Fibroblast of skin of left biceps (primary cell): ENCODE results near the gene FYCO1.

Experiments
- DNase-seq, 2 experiments: peaks; one replicate each; pipeline ENCODE4 v3.0.0-alpha.2; 2013; ENCODE audit warnings: low read depth in 2 of 2

Gene FYCO1

GRCh38 chr3:45965253-45965652 lies 30.4 kb downstream of the FYCO1 start:
- DNase-seq, result no peak

DNA sequence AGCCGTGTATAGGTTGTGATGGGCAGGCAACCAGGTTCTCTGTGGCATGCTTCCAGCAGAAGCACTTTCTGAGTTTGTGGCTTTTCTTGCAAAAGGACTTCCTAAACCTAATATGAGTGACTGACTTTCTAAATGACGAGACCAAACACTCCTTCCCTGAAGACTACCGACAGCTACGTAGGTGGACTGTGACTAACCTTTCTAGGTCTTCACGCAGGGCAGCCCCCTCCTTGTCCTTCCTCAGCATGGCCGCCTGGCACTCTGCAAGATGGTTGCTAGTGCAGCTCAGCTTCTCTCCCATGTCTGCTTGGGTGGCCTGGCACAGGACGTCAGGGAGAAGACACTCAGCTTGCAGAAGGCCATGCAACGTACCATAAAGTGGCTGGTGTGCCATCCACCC lies 31.5 kb downstream of the FYCO1 start:
- no peak for DNase-seq

GRCh38 chr3:45962033-45962432 lies 33.6 kb downstream of the FYCO1 start:
- DNase-seq, result no peak

DNA sequence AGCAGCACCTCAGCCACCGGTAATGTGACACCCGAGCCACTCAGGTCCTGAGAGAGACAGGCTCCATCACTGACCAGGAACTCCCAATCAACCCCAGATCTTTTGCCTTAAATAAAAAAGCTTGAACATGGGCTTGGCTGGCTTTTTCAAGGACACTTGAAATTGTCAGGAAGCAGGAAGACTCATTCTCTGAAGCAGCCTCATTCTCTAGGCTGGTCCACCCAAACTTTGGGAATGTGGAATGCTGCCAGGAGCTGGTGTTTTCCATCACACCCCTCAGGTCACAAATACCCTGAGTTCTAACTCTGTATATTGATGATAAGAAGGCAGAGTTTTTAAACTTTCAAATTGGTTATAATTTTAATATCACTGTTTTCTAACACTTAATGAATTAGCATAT lies 35.3 kb downstream of the FYCO1 start:
- DNase-seq, result no peak

DNA sequence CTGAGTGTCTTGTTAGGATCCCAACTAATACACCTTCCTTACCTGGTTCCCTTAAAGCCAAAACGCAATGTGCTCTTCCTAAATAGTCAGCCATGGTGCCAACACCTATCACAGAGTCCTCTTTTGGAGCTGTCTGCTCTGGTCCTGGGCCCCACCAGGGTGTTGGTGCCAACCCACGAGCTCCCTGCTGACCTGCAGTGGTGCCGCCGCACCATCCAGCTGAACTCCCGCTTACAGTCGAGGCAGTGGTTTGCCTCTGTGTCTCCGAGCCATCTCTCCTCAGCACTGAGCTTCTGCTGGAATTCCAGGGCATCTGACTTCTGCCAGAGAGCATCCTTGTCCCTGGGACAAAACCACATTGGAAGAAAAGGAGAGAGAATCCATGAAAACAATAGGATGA lies 36.4 kb downstream of the FYCO1 start:
- DNase-seq, result no peak

DNA sequence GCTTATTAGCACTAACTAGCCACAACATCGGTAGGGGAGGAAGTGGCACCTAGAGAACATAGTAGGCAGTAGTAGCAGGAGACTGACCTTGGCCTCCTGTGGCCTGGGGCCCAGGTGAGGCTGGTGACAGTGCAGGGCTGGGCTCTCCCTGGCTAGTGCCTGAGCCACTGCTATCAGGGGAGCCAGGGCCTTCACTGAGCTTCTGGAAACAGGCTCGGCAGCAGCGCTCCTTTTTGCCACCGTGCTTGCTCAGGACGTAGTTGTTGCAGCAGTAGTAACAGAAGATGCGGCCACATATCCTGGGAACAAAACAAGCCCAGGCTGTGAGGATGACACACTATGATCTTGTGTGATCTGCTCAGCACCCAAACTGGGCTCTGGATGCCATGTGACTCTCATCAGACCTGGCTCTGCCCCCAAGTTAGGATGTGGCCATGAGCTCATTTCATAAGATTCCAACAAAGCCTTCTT lies 37.3 kb downstream of the FYCO1 start:
- DNase-seq, result no peak

- DNase-seq, result no peak
These were observed 38.0 kb downstream of the FYCO1 start for GRCh38 chr3:45957586-45957985.

GRCh38 chr3:45955706-45956105 lies 39.9 kb downstream of the FYCO1 start:
- no peak for DNase-seq

DNA sequence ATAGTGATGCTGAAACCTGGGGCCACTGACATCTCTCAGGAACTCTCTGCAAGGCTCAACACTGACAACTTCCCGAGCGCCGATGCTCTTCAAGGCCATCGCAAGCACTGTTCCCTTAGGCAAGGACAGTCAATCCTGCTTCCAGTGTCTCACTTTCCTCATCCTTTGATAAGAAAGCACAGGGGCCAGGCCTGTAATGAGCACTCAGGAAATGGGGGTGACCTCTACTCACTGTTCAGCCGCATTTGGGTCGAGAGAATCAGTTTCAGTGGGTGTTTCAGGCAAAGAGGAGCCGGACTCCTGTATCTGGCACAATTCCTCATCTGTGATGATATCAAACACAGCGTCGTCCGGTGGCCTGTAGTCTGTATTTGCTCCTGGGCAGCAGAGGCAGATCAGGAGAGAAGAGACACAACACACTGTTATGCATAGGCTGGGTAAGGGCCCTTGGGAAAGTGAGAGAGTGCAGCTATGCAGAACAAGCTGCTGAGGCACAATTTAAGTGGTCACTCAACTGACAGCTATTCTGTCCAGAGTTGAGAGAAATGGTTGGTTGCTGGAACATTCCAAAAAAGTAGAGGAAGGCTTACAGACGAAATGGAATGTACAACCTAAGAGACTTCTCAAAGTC lies 40.5 kb downstream of the FYCO1 start:
- DNase-seq, result no peak

- DNase-seq, result no peak
These were observed 41.3 kb downstream of the FYCO1 start for GRCh38 chr3:45954306-45954705.

DNA sequence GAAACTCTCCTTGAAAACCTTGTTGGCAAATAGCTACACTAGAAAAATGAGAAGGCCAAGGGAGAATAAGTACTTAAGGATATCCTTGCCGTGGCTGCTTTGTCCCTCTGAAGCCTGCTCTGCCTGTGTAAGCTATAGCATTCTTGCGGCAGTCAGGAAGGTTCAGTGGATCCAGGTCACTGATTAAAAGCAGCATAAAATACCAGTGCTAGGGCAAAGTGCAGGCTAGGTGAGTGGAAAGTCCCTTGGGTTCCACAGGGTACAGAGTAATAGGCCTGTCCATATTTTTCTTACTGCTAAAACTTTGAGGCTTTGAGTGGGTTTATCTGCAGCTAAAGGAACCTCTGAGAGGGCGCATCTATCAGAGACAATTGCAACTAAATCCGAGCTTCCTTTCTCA lies 42.1 kb downstream of the FYCO1 start:
- no peak for DNase-seq

DNA sequence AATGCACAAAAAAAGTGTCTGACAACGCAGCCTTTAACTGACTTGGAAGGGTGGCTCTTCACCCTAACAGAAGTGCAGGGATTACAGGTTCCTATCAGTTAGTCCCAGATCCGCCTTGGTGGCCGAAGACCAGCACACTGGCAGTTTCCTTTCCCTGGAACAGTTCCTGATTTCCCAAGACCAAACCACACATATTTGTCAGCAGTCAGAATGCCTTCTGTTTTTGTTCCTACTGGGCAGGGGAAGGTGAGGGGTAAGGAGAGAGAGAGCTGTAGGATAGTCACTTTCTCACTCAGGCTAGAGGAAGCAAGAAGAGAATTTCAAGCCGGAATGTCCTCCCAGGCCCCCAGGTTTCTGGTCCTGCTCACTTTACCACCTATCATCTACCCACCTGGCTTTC lies 43.2 kb downstream of the FYCO1 start:
- no peak for DNase-seq

DNA sequence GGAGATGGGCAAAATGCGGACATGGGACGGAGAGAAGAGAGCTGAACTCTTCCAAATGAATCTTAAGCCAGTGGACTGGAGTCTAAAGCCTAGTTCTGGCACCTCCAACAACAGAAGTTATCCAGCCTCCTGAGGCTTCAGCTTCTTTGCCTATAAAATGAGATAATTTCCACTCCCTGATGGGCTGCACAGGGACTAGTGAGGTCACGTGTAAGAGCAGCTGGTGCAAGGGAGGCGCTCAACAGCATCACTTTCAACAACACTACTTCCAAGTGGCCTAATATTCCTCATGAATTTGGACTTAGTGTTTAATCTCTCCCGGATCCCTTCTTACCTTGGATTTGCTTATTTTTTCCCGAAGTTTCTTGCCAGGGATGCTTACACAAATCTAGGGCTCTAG lies 43.7 kb downstream of the FYCO1 start:
- DNase-seq, result no peak

DNA sequence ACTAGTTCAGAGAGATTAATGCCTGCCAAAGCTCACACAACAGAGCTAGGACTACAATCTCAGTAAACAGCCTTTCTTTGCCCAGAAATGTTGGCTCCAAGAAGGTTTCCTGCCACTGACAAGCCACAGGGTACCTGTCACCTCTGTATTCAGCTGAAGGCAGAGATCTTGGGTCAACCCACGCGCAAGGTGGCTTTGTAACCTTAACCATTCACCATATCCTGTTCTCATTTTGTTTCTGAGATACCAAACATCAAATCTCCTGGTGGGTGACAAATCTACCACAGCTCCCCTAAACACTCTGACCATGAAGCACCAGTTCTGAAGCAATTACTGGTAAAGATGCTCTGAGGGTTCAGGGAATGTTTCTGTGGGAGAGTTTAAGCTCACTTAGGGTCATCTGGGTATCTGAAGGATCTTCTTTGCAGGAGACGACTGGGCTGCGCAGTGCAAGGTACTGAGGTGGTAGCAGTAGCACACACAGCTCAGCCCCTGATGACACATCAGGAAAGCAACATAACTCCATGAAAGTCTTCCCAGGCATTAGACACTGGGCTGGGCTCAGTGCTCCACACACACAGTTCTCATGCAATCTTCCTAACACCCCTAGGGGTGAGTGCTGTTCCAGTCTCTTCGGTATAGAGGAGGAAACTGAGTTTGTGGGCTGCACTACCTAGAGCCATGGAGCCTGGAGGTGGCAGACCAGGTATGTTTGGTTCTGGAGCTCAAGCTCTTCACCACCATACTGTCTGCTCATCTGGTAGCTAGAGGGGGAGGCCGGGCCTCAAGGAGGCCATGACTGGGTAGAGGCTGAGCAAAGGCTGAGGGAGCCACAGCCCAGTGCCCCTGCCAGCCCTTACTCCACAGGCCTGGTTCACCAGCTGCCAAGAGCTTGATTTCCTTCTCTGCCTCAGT lies 44.7 kb downstream of the FYCO1 start:
- DNase-seq, result no peak

GRCh38 chr3:45950131-45950530 lies 45.5 kb downstream of the FYCO1 start:
- no peak for DNase-seq

GRCh38 chr3:45949432-45949831 lies 46.2 kb downstream of the FYCO1 start:
- no peak for DNase-seq

DNA sequence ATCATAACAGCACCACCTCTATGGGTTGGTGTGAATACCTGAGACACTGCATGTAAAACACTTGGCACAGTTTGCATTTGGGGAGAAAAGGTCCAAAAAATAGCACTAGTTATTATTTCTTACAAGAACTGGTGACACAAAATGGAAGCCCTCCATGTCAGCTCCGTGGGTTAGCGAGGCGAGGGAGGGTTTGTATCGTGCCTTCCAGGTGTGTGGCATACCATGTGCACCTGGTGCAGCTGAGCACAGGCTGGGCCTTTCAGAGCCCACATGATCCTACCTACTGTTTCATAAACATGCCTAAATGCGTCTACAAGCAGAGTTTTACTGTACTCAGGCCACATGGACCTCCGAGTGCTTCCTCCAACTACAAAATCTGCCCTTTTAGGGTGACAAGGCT lies 46.7 kb downstream of the FYCO1 start:
- DNase-seq, result no peak

- DNase-seq, result peak; percentile 57 to 61
These were observed 47.3 kb downstream of the FYCO1 start for GRCh38 chr3:45948311-45948781.

- DNase-seq, result no peak
These were observed 48.3 kb downstream of the FYCO1 start for GRCh38 chr3:45947361-45947760.

DNA sequence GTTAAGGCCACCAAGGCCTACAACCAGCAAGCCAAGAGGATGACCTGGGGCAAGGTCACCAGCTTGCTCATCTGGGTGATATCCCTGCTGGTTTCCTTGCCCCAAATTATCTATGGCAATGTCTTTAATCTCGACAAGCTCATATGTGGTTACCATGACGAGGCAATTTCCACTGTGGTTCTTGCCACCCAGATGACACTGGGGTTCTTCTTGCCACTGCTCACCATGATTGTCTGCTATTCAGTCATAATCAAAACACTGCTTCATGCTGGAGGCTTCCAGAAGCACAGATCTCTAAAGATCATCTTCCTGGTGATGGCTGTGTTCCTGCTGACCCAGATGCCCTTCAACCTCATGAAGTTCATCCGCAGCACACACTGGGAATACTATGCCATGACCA lies 48.7 kb downstream of the FYCO1 start:
- DNase-seq, result no peak

DNA sequence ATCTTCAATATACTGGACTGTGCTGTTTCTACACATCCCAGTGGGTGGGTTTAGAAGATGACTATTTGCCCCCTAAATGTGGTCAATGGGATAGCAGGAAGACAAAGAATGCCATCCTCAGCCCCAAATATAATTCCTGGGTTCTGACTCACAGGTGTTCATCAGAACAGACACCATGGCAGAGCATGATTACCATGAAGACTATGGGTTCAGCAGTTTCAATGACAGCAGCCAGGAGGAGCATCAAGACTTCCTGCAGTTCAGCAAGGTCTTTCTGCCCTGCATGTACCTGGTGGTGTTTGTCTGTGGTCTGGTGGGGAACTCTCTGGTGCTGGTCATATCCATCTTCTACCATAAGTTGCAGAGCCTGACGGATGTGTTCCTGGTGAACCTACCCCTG lies 49.3 kb downstream of the FYCO1 start:
- DNase-seq, result no peak

- DNase-seq, result no peak
These were observed 50.6 kb downstream of the FYCO1 start for GRCh38 chr3:45944830-45945620.
